NCI-H2196 treated with DMSO at 0.1 percent for 48 hours (cell line): ENCODE results near the gene GPR26.

Experiments used
- DNase-seq: peaks from one replicate; lab custom pipeline; 2025; ENCODE audit not compliant: unreplicated experiment; lab: John Stamatoyannopoulos, UW

The GPR26 gene, protein sequence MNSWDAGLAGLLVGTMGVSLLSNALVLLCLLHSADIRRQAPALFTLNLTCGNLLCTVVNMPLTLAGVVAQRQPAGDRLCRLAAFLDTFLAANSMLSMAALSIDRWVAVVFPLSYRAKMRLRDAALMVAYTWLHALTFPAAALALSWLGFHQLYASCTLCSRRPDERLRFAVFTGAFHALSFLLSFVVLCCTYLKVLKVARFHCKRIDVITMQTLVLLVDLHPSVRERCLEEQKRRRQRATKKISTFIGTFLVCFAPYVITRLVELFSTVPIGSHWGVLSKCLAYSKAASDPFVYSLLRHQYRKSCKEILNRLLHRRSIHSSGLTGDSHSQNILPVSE

DNA sequence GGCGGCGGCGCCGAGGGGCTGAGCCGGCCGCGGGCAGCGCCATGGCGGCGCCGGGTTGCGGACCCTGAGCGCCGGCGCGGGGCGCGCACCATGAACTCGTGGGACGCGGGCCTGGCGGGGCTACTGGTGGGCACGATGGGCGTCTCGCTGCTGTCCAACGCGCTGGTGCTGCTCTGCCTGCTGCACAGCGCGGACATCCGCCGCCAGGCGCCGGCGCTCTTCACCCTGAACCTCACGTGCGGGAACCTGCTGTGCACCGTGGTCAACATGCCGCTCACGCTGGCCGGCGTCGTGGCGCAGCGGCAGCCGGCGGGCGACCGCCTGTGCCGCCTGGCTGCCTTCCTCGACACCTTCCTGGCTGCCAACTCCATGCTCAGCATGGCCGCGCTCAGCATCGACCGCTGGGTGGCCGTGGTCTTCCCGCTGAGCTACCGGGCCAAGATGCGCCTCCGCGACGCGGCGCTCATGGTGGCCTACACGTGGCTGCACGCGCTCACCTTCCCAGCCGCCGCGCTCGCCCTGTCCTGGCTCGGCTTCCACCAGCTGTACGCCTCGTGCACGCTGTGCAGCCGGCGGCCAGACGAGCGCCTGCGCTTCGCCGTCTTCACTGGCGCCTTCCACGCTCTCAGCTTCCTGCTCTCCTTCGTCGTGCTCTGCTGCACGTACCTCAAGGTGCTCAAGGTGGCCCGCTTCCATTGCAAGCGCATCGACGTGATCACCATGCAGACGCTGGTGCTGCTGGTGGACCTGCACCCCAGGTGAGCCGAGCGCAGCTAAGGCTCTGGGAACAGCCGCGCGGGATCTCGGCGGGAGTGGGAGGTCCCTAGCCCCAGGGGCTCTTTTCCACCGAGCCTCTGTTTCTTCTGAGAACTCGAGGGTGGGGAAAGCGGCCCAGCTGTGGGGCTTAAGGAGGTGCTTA lies at the start of gene GPR26:
TSS of gene GPR26 (plus strand) at position 38 of the 919 bp plus-strand sequence. CDS start at position 91, 53 bp downstream.
- no peak for DNase-seq

DNA sequence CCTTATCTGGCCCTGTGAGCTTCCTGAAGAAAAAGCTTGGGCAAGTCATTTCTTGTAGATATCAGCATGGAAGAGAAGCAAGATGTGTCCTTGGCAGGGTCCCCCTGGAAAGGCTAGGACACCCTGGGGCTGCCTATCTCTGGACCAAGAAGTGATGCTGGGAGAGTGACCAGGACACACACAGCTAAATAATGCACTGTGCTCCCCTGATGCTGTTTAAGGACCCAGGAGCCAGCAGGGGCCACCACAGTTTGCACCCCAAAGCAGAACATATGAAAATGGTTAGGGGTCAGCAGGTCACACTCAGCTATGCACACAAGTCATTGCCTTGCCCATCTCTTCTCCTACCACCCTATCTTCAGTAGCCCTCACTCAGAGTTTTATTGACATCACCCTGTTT lies 47.9 kb upstream of the GPR26 start:
- no peak for DNase-seq

DNA sequence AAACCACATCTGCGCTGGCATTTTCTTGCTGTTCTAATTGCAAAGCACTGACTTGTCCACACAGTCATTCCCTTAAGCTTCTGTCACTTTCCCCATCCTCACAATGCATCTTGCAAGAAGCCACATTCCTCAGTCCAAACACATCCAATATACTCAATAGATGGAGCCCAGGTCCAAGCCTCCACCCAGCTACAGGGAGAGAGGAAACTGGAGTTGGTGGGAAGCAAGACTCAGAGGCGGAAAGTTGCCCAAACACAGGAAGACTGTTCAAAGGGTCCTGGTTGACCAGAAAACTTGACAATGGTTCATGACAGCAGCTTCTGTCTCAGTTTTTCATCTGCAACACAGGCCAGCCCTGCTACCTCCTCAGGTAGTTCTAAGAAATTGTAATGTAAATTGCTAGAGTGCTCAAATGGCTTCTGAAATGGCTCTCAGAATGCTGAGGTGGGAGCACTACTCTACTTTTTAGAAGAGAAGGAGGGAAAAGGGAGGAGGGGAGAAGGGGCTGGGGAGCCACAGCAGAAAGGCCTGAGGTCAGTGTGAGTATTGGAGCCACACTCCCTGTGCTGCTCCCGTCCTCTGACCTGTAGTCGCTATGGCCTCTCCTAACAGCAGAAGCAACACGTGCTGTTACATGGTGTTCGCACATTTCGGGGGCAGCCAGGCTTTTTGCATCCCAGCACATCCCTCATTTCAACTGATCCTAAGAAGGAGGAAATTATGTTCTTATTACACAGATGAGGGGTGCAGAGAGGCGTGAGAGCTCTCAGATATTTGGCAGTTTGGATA lies 46.9 kb upstream of the GPR26 start:
- no peak for DNase-seq

DNA sequence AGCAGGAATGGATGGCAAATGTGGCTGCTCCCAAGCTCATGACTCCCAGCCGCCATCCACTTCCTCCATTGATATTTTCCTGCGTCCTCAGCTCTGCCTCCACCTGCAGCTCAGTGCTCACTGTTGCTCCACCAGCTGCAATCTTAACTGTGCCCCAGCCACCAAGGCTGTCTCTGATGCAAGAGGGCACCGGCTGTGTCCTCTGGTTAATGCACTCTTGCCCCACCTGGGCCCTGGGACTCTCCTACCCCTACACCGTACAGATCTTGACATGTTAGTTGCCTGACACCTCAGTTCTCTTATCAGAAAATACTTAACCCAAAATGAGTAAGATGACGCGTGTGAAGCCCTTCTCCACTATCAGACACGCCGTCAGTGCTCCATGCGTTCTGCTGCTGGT lies 45.5 kb upstream of the GPR26 start:
- no peak for DNase-seq

DNA sequence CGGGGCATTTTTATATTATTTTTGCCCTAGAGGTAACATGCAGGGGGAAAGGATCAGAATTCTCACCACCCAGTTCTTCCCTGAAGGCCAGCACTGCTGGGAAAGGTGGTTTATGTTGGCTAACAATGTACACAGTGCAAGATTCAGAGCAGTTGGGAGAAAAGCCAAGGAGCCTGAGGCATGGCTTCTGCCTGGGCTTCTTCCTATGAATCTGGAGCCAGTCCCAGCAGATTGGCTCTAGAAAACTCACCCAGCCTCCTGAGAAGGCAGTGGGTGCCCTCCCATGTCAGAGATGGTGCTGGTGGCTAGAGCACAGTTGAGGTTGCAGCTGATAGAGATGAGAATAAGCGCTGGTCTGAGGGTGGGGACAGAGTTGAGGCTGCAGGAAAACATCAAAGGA lies 44.7 kb upstream of the GPR26 start:
- DNase-seq = no peak

DNA sequence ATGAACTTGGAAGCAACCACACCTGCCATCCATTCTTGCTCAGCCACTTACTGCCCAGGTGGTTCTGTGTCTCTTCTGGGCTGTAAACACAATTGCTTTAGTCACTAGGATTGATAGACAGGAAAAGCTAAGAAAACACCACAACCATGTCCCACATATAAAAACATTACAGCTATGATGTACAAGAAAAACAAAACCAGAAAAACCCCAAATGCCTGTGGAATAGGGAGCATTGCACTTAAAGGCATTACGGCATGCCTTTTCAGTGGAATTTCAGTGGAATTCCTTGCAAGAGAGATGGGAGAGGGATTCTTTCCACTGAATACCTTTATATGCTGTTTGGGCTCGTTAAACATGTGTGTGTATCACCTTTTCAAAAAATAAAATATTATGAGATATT lies 44.2 kb upstream of the GPR26 start:
- DNase-seq = no peak

DNA sequence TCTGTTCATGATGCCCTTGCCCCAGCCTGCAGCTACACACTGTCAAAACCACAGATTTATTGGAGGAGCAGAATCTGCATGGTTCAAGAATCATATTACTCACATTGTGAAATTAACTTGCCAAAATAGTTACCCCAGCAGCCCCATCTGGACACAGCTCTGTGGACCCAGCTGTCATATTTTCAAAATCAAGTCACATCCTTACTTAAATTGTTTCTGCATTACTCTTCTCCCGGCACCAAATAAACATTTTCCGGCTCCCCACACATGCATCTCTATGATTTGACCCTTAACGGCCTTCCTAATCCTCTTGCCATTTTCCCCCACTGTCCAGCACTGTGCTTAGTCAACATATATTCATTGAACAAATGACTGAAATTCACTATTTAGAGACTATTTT lies 43.8 kb upstream of the GPR26 start:
- DNase-seq = no peak

DNA sequence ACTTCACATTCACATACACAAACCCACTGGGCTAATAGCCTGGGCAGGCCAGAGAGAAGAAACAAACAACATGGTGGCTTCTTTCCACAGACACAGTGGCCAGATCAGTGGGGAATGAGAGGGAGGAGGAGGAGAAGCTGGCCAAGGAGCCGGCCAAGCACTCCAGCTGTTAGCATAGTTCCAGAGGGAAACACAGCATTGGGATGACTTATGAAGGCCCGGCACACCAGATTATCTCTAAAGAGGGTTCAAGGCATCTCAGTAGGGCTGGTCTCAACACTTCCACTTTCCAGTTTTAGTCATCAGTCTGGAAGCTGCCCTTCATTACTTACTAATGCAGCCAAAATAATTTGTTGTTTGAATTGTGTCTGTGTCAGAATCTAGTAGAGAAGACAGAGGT lies 42.1 kb upstream of the GPR26 start:
- no peak for DNase-seq

DNA sequence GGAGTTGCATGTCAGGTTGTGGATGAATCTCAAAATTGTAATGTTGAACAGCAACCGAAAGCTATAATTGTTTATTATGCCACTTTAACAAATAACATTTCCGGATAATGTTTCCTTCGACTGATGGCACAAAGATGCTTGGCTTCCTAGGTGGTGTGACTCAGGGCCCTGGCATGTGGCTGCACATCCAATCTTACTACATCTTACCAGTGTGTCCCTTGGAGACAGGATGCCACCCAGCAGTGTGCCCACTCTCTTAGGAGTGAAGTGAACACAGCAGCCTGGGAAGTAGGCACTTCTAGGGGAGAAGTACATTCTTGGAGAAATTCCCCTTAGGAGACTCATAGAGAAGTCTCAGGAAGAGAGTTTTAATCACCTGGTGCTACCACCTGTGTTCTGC lies 33.0 kb upstream of the GPR26 start:
- no peak for DNase-seq

DNA sequence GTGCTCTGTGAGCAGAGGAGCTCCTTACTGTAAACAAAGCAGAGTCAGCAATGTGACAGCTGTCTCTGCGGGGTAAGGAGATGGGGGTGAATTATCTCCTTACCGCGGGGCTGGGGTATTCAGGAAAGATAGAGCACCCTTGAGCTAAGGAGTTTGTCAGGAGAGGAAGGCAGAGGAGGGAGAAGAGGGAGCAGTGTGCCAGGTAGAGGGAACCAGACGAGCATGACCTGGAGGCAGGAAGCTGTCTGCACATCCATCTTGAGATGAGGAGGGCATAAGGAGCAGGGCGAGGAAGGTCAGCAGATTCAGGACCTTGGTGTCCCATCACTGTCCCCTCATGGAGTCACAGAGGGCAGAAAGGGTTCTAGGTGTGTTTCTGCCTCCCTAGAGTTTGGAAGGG lies 32.5 kb upstream of the GPR26 start:
- DNase-seq = no peak

DNA sequence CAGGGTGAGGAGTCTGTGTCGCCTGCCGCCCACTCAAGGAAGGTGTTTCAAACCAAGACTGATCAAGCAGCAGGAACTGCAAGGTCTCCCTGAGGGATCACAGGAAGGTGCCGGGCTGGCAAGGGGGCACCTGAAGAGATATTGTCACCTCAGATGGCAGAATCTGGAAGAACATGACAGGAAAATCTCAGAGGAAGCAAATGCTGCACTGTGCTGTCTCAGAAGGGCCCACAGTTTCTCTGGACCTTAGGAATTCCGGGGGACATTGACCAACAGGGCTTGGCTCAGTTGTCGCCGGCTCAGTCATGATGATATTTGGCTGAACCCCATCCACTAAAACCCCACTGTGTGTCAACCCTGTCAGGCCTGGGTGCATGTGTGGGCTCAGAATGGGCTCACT lies 31.9 kb upstream of the GPR26 start:
- DNase-seq = no peak

DNA sequence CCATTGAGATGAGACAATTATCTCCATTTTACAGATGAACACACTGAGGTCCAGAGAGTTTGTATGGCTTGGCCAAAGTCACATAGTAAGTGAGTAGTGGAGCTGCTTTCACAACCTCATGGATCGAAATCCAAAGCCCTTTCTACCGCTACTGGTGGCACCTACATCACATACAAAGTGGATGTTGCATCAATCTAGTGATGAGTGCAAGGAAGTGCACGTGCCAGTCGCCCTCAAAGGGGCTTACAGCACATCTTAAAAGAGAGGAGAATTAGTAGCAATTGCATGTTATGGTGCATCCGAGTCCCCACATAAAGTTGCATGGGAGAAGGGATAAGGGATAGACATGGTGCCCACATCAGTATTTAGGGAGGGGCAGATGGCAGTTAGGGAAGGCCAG lies 31.0 kb upstream of the GPR26 start:
- no peak for DNase-seq

DNA sequence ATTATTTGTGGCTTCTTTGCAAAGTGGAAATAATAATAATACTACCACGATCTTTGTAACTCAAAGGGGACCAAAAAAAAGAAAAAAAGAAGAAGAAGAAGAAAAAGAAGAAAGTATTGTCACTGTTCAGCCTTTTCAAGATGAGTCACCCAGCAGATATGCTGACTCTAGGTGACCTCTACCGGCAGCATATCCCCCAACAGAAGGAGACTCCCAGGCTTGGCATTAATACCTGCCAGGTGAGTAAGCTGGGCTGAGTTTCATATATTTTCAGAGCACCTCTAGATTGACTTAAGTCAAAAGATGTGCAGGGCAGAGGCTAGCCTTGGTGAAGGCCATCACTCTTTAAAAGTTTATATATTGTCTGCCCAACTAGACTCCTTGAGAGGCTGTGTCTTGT lies 30.4 kb upstream of the GPR26 start:
- no peak for DNase-seq

DNA sequence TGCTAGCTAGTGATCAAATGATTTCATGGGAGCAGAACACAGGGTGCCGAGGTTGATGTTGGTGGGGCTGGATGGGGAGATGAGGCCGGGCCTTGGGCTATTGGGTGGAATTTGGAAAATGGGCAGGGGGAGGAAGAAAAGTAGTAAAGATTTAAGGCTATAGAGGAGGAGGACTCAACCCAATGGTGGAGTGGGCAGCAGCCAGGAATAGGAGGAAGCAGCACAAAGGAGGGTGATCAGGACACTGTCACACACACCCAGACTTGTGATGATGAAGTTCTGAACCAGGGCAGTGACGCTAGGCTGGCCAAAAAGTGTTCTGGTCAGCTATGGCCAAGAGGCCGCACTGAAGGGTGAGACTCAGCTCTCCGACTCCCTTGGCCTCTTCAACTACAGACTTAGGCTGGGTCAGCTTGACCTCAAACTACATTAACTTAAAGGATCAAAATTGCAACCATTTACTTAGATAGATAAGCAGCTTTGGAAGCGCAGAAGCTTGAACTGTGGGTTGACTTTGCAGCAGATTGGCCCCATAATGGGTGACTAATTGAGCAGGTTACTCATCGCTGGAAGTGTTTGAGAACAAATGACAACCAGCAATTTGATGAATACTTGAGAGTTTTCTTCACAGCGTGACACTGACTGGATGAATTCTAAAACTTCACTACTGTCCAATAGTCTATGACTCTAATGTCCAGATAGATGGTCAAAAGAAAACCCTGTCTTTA lies 29.4 kb upstream of the GPR26 start:
- no peak for DNase-seq

DNA sequence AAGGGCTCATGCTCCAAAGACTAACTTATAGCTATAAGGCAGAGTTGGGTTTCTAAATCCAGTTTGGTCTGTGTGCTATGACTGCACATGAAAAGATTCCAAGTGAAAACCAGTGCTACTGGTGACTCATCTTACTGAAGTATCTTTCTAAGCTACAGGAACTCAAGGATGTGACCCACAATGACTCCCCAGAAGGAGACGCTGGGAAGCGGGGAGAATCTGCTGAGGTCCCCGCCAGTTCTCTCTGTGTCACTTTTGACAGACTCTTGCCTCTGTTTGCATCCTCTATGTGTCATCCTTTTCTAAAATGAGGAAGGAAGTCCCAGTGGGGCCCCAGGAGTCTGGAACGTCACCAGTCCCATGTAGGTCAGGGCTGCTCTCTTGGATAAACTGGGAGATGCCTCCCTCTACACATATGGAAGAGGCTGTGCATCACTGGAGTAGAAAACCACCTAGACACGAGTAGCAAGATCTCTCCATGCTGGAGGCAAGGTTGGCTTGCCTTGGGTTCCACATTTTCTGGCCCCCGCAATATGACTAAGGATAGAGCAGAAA lies 28.8 kb upstream of the GPR26 start:
- DNase-seq = no peak

DNA sequence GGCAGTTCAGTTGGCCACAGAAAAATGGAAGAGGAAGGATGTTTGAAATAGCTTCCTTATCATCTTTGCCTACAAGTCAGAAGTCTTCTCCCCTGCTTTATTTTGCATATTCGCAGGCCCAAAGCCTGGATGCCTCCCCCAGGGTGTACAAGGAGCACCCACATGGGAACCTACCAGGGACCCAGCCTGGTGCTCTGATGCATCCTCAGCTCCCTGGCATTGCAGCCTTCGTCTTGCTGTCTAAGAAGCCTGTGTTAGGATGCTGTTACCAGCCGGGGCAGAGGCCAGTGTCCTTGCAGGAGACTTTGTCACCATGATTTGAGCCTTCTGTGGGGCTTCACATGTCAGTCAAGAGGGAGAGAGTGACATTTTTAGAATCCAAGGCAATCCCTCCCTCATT lies 27.0 kb upstream of the GPR26 start:
- DNase-seq = no peak

DNA sequence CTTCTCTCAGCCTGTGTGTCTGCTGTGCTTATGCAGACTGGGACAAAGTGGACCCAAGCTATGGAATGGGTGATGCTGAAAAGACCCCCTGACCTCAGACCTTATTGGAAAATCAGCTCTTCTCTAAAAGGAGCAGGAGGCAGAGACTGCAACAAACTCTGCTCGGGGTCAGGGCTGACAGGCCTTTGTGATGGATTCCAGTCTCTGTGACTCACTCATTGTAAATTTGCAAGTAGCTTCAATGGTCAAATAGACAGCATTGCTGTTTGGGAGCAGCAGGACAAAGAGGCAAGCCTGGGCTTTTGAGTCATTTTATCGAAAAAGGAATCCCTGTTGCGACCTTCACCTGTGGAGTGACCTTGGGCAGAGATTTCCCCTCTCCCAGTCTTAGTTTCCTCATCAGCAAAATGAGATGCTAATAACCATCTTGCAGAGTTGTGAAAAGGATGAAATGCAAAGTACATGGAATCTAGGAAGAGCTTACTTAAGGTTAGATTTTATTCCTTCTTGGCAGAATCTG lies 26.1 kb upstream of the GPR26 start:
- DNase-seq = no peak

DNA sequence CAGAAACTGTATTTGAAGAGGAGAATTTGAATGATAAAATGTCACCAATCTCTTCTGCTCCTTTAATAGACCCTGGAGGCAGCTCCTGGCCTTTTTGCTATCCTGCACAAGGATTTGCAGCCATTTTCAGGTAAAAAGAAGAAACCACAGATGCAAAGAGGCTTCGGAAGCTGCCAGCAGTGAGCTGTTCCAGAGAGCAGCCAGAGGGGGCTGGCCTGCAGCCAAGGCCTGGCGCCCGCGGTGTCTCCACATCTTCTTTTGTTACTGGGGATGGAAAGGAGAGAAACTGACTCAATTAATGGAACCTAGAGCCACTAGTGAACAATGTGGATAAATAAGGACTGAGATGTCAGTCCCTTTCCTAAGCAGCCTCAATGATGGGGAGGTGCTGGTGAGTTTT lies 23.9 kb upstream of the GPR26 start:
- DNase-seq = no peak

DNA sequence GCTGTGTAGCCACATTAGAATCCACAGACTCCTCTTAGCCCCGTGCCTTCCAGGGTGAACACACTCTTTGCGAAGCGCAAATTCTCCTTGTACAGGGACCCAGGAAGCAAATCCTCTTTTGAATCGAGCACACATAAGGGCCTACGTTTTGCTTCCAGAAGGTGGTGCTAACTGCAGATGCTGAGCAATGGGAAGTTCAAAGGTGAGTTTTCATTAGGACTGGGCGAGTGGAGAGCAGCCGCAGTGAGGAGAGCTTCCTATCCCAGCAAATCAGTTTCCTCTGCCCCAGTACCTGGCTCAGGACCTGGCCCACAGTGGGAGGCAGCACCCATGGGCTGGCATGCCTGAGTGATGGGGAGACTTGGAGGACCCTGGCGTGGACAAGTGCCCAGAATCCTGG lies 23.5 kb upstream of the GPR26 start:
- DNase-seq = no peak

DNA sequence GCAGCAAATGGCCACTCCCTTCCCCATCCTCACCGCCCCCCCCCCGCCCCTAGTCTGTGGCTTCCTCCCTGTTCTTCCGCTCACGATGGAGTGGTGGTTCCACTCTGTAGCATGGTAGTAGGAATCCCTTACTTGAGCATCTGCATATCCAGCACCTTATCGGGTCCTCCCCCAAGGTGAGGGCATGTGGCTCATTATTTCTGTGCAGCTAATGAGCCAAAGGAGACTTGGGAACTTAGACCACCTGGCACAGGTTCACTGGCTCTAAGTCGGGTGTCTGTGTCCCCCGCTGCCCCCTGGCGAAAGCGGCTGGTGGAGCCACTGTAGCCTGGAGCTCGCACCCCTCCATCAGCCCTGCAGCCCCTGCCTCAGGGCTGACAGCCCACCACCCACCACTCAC lies 22.8 kb upstream of the GPR26 start:
- no peak for DNase-seq
